Heart left ventricle (tissue), 16 donors: Measurements from ENCODE around the gene SLC22A4. TPM values are rescaled to one million over a fixed set of nuclear protein-coding genes. Genes with fewer than 3 reads are reported as not detected.
A peak's percentile ranks its signal among the peaks of the same experiment; 100 is the strongest.

Experiments used
- ATAC-seq, 4 donors: fragments of 200-7000 bp; cut with Tn5 transposase; one replicate each; pipeline ENCODE4 v1.9.1; 2020 to 2022; ENCODE audit warnings: moderate library complexity in 4 of 4, mild to moderate bottlenecking in 3 of 4, moderate number of reproducible peaks in 1 of 4
- DNase-seq, 5 donors: peaks; one replicate each; pipeline ENCODE4 v3.0.0-alpha.2; 2020
- H3K27ac ChIP-seq, 12 donors: fragments of 200-600 bp; sonication (generic) in 4 of 12; one replicate each; pipeline versions ENCODE4 v1.5.0 to v1.8.0; 2016 to 2022; ENCODE audit warnings: mild to moderate bottlenecking in 2 of 12
- H3K27me3 ChIP-seq, 9 donors: fragments of 200-600 bp; sonication (generic) in 2 of 9; one replicate each; pipeline versions ENCODE4 v1.5.1 to v1.8.0; 2016 to 2022; ENCODE audit warnings: mild to moderate bottlenecking in 3 of 9
- H3K36me3 ChIP-seq, 9 donors: fragments of 200-600 bp; sonication (generic) in 2 of 9; one replicate each; pipeline versions ENCODE4 v1.5.0 to v1.8.0; 2018 to 2022; ENCODE audit warnings: mild to moderate bottlenecking in 2 of 9
- H3K4me1 ChIP-seq, 12 donors: fragments of 200-600 bp; sonication (generic) in 4 of 12; one replicate each; pipeline versions ENCODE4 v1.5.0 to v1.8.0; 2016 to 2022; ENCODE audit warnings: mild to moderate bottlenecking in 3 of 12
- H3K4me3 ChIP-seq, 12 donors: fragments of 200-600 bp; sonication (generic) in 4 of 12; one replicate each; pipeline versions ENCODE4 v1.5.0 to v1.8.0; 2017 to 2022; ENCODE audit warnings: mild to moderate bottlenecking in 9 of 12, moderate library complexity in 4 of 12
- H3K9me3 ChIP-seq, 12 donors: fragments of 200-600 bp; sonication (generic) in 4 of 12; one replicate each; pipeline versions ENCODE4 v1.5.0 to v1.8.0; 2016 to 2022; ENCODE audit warnings: mild to moderate bottlenecking in 1 of 12
- POLR2A ChIP-seq, 2 donors: fragments of 450-650 bp; IDR thresholded peaks; one replicate each; pipeline ENCODE4 v1.6.1; 2017; ENCODE audit warnings: antibody characterized with exemption in 2 of 2, mild to moderate bottlenecking in 2 of 2, moderate library complexity in 2 of 2
- WGBS, 4 donors: extraction: QIAGEN DNeasy Blood & Tissue Kit in 2 of 4; methylation state at CpG; one replicate each; pipeline versions ENCODE4 v1.1.5 to v1.1.7; 2013 to 2018; 5-methylcytosine and 5-hydroxymethylcytosine counted together
- intact Hi-C, 10 donors: fragments of 100-400 bp; cut with DNase I; formaldehyde crosslinking; loops; one replicate each; pipeline versions ENCODE4 v1.11.1 to v1.14.2; 2022
- polyA plus RNA-seq, 2 donors: library from polyadenylated mRNA; stranded (reverse); fragments of 200-250 nt; gene quantifications; one replicate each; pipeline ENCODE4 v1.2.3, GENCODE V29; 2013
- total RNA-seq, 9 donors: library from RNA; depleted of rRNA in 2 of 9; stranded (reverse); fragments of >200 nt in 2 of 9; fragmentation: NEBNext Ultra II Directional in 3 of 9; extraction: Animal tissue kit (Norgen Biotek cat#: 25700) in 3 of 9; gene quantifications; one replicate each; pipeline versions ENCODE4 v1.1.0 to v1.2.4, GENCODE V29; 2016 to 2023
- TF ChIP-seq, protein P1 (sequence below), 12 donors: fragments of 200-600 bp; sonication (generic) in 4 of 12; IDR thresholded peaks; one replicate each; pipeline versions ENCODE4 v1.5.0 to v1.8.0; 2018 to 2022; ENCODE audit warnings: antibody characterized with exemption in 12 of 12, mild to moderate bottlenecking in 5 of 12
- donor health status: ischemic (EF 13 %, LVEDD 7.1; RV severe dilation, severe dysfunction).
- donor health status: healthy with polysubstance abuse.
- donor health status: DM: no; HTN: yes; CAD: no.
- donor health status: DM: no; HTN: no; CAD: no.
- donor health status: ischemic (EF 25% LVEDD 6.9; RV normal size, moderate dysfunction).
- donor health status: ischemic (EF 25% LVEDD 5.7; RV mildly dilated, moderate dysfunction).
- donor health status: healthy.
- donor health status: DM: yes; HTN: yes; CAD: no.
- donor health status: ischemic (EF 35%, LVEDD 5.7; RV mildly dilated, moderate dysfunction).
- donor health status: nonischemic (EF 11% LVEDD 7.7; RV severe dilation, severe dysfunction).
- donor health status: DM: yes; HTN: yes; CAD: no.
- donor health status: PGD.
- donor health status: ischemic (EF 29% LVEDD 5.4; RV normal size, mild dysfunction).
- donor health status: nonischemic (EF 23%, LVEDD 6.1; RV moderate dilation, normal function).

Gene SLC22A4
- total and polyA plus RNA-seq, 11 donors: 0.30 to 4.9 (median 2.2) TPM

DNA sequence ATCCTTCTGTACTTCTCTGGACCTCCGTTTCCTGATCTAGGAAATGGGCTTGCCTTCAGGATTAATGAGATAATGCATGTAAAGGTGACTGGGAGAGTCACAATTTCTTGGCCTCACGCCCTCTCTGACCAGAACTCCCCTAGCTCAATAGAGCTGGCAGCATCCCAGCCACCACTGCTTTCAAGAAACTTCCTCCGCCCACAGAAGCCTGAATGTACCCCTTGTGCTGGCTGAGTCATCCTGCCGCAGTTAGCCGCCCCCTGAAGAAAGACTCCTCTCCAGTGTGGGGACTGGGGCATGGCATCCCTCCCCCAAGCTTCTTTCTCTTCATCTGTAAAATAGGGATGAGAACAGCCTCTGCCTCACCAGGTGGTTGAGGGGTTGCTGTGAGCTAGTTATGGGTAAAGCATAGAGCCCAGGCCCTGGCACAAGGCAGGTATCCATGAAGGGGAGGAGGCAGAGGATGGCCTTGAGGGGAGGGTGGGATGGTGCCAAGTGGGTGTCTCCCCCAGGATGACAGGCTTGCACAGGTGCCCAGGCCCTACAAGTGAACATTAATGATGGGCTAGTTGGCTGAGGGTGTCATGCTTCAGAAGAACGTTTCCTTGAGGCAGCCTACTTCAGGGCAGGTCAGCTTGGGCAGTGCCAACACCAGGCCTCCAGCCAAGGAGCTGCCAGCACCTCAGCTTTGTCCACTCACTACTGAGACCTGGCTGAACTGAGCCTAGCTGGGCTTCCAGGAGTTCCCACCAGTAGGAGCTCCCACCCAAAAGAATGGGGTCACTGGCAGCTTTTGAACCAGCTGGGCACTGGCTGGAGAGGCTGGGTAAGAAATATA lies 33.3 kb upstream of the SLC22A4 start:
- H3K27me3 ChIP-seq: peaks cover 0 to 14% (median 0%) of the 10 kb centered on the region in 9 donors
- DNase-seq (peak in 4 of 5 donors; percentile 65 to 83 (median 73)), ATAC-seq (peak in 2 of 4 donors; percentile 5 to 66)
- intact Hi-C loops: no loop called here
- WGBS, 4 donors: 49 to 68% (median 57%) methylated on average over 4 to 6 of the region's 6 CpGs
- no peak overlapping the region for H3K4me3 ChIP-seq
- H3K4me1 ChIP-seq: peaks cover 0 to 76% (median 50%) of the 10 kb centered on the region in 12 donors
- peak overlapping the region in 6 of 12 donors; percentile 31 to 97 (median 64) for H3K27ac ChIP-seq
- no peak for TF ChIP-seq POLR2A (IDR thresholded peaks at IDR 0.05)
- TF ChIP-seq, protein P1, sequence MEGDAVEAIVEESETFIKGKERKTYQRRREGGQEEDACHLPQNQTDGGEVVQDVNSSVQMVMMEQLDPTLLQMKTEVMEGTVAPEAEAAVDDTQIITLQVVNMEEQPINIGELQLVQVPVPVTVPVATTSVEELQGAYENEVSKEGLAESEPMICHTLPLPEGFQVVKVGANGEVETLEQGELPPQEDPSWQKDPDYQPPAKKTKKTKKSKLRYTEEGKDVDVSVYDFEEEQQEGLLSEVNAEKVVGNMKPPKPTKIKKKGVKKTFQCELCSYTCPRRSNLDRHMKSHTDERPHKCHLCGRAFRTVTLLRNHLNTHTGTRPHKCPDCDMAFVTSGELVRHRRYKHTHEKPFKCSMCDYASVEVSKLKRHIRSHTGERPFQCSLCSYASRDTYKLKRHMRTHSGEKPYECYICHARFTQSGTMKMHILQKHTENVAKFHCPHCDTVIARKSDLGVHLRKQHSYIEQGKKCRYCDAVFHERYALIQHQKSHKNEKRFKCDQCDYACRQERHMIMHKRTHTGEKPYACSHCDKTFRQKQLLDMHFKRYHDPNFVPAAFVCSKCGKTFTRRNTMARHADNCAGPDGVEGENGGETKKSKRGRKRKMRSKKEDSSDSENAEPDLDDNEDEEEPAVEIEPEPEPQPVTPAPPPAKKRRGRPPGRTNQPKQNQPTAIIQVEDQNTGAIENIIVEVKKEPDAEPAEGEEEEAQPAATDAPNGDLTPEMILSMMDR (IDR thresholded peaks at IDR 0.05): no peak
- H3K36me3 ChIP-seq: peaks cover 0 to 6% (median 0%) of the 10 kb centered on the region in 9 donors
- no peaks in the 10 kb centered on the region for H3K9me3 ChIP-seq

DNA sequence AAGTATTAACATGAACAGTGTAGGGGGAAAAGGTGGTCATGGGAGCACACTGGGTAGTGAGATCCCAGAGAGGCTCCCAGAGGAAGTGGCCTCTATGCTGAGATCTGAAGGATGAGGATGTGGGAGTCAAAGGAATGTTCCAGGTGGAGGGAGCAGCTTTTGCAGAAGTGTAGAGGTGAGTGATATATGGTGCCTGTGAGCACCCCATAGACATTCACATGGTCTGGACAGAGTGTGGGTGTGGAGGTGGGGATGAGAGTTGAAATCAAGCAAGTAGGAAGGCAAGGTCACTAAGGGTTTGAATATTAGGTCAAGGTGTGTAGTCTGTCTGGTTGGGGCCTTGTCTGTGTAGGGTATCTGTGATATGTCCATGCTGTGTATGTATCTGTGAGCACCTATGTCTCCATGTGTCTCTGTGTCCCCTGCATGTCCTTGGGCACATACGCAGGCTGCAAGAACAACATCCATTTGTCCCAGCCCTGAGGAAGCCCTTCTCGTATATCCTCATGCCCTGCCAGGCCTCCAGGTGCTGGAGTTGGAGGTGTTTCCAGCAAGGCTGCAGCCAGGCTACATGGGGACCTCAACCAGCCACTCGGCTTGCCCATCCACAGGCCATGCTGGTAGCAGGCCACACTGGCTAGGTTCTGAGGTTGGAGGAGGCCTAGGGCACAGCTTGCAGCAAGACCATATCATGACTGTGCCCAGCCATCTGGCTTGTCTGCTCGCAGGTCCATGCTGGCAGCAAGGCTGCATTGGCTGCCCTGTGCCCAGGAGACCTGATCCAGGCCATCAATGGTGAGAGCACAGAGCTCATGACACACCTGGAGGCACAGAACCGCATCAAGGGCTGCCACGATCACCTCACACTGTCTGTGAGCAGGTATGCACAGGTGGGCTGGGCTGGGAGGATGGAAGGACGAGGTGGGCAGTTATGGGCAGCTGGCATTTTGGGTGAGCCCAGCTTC lies 32.0 kb upstream of the SLC22A4 start:
- 88 to 96% (median 91%) methylated on average over 4 to 7 of the region's 7 CpGs for WGBS, 4 donors
- TF ChIP-seq POLR2A (IDR thresholded peaks at IDR 0.05): no peak
- TF ChIP-seq, protein P1 (IDR thresholded peaks at IDR 0.05): no peak
- Histone ChIP-seq H3K27ac (peak overlapping the region in 1 of 12 donors; percentile 97), H3K4me1 (peaks cover 0 to 80% (median 55%) of the 10 kb centered on the region in 12 donors), H3K9me3 (no peaks in the 10 kb centered on the region), H3K36me3 (peaks cover 0 to 15% (median 0%) of the 10 kb centered on the region in 9 donors), H3K27me3 (peaks cover 0 to 6% (median 0%) of the 10 kb centered on the region in 9 donors), H3K4me3 (no peak overlapping the region)
- intact Hi-C loops: no loop called here
- DNase-seq: peak in 1 of 5 donors; percentile 13
- no peak for ATAC-seq

DNA sequence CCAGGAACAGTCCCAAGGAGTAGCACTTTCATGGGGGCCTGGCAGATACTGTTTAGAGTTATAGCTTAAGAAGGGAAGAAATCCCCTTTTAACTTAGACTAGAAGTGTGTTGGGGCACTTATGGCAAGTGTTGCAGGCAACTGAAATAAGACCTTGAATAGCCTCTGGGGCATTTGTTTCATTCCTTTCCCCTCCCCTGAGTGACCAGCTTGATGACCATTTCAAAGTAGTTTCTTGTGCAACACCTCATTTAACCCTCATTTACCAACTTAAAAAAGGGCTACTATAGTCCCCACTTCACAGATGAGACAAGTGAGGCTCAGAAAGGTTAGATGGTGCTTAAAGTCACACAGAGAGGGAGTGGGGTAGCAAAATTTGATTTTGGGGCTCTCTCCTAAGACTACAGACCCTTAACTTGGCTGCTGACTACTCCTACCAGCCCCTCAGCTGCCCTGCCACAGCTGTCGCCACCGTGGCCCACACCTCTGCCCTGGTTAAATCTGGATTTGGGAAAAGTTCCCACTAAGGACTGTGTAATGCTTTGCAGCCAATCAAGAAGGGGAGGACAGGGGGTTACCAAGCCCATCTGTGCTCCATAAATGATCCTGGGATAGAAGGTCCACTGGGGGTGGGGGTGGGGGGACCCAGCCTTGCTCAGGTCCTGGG lies 31.2 kb upstream of the SLC22A4 start:
- intact Hi-C loops: no loop called here
- DNase-seq (no peak), ATAC-seq (no peak)
- Histone ChIP-seq H3K27me3 (no peaks in the 10 kb centered on the region), H3K4me1 (peaks cover 0 to 76% (median 50%) of the 10 kb centered on the region in 12 donors), H3K9me3 (no peaks in the 10 kb centered on the region), H3K4me3 (no peak overlapping the region), H3K27ac (peak overlapping the region in 4 of 12 donors; percentile 14 to 97 (median 26)), H3K36me3 (peaks cover 0 to 16% (median 0%) of the 10 kb centered on the region in 9 donors)
- TF ChIP-seq POLR2A (IDR thresholded peaks at IDR 0.05): no peak
- TF ChIP-seq, protein P1 (IDR thresholded peaks at IDR 0.05): no peak
- WGBS, 4 donors: 94 to 100% (median 97%) methylated on average over 2 of the region's 2 CpGs
